ENCODE measurements around the gene APOA1.

Gene APOA1

GRCh38 chr11:116837231-116838091 lies at the start of gene APOA1:
APOA1 (minus strand) TSS chr11:116837622; CDS start chr11:116837387, 235 bp downstream.
- DNase-seq (ENCODE audit: low read depth): peak; percentile 21

GRCh38 chr11:116885951-116886655 lies 48.7 kb upstream of the APOA1 start:
- peak; percentile 56 for DNase-seq (ENCODE audit: low read depth)

GRCh38 chr11:116882386-116882785 lies 45.0 kb upstream of the APOA1 start:
- DNase-seq (ENCODE audit: low read depth): peak; percentile 68

- no peak for DNase-seq (ENCODE audit: low read depth)
These were observed 43.7 kb upstream of the APOA1 start for GRCh38 chr11:116881143-116881542.

GRCh38 chr11:116879800-116880625 lies 42.6 kb upstream of the APOA1 start:
- peak; percentile 74 for DNase-seq (ENCODE audit: low read depth)

DNA sequence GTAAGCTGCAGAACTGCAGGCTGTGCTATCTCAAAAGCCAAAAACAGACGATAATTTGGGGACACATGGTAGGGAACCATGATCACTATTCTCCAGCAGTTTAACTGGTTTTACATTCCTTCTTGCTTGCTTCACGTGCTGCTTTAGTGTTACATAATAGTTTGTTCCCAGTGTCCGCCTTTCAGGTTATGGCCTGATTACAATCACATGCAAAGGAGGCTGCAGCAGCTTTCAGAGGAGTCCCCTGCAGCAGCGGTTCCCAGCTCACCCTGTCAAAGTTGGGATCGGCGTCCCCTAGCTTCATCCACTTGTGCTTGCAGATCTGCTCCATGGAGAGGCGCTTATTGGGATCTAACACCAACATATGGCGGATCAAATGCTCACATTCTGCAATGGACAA lies 39.2 kb upstream of the APOA1 start:
- DNase-seq (ENCODE audit: low read depth): no peak

- no peak for DNase-seq (ENCODE audit: low read depth)
These were observed 37.8 kb upstream of the APOA1 start for GRCh38 chr11:116875194-116875593.

DNA sequence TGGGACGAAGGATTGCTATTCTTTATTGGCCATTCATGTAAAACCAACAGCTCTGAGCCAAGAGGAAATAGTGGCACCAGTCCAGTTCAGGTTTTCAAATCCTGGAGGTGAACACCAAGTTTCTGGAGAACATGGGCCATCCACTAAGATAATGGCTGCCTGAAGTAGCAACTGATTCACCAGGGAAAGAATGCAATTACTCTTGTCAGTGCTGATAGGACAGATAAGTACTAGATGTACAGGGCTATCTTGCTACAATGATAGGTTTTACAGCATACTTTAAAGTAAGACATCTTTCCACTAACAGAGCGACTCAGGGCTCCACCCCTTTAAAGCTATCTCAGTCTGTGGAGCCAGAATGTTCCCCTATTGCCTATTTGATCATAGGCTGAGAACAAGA lies 36.8 kb upstream of the APOA1 start:
- peak; percentile 95 for DNase-seq (ENCODE audit: low read depth)

DNA sequence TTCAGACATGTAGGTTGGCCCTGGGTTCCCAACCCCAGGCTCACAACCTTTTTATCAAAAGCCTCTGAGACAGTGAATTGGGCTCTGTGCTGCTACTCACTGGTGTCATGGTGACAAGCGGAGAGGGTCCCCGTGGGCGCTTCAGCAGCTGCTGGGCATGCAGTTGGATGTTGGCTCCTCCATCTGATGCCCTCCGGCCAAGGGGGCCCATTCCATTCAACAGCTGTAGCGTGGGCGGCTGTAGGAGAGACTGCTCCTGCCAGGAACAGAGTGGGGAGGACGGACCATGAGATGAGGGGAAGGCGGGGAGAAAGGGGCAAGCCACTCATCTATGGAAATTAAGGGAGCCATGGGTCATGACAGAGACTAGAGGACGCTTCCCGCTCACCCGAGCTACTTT lies 36.0 kb upstream of the APOA1 start:
- DNase-seq (ENCODE audit: low read depth): no peak

- peak; percentile 87 for DNase-seq (ENCODE audit: low read depth)
These were observed 33.8 kb upstream of the APOA1 start for GRCh38 chr11:116871248-116871647.

DNA sequence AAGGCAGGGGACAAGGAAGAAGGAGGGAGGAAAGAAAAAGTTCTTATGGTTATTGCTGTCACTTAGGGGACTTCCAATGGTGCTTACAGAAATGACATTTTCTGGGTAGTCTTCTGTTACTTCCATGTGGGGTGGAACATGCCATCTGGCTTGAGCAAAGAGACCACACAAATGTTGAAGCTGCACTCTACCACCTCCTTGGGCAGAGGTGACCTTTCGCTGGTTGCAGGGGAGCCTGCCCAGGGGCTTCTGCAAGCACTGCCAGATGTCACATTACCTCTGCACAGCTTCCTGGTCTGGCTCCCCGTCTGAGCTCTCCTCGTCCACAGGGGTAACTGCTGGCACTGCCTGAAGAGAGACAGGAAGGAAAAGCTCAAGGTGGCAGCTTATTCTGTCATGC lies 32.6 kb upstream of the APOA1 start:
- DNase-seq (ENCODE audit: low read depth): no peak

DNA sequence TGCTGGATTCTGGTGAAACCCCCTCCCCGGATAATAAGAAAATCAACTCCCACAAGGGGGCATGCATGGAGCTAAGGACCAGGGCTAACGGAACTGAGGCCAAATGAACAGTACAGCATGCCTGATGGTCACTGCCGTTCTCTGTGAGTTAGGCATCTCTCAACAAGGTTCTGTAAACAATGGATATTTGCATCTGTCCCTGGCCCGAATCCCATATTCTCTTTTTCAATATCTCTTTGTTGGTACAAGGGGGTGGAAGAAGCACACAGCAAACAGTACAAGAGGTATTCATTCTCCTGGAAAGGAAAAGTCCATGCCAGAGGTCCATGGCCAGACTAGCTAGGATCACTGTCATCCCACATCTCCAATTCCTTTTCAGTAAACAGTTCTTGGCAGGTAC lies 32.2 kb upstream of the APOA1 start:
- DNase-seq (ENCODE audit: low read depth): no peak

- DNase-seq (ENCODE audit: low read depth): no peak
These were observed 30.6 kb upstream of the APOA1 start for GRCh38 chr11:116868066-116868465.

- no peak for DNase-seq (ENCODE audit: low read depth)
These were observed 30.2 kb upstream of the APOA1 start for GRCh38 chr11:116867619-116868018.

GRCh38 chr11:116866804-116867455 lies 29.5 kb upstream of the APOA1 start:
- no peak for DNase-seq (ENCODE audit: low read depth)

- peak; percentile 78 for DNase-seq (ENCODE audit: low read depth)
These were observed 28.3 kb upstream of the APOA1 start for GRCh38 chr11:116865696-116866095.

- DNase-seq (ENCODE audit: low read depth): no peak
These were observed 27.1 kb upstream of the APOA1 start for GRCh38 chr11:116864531-116864930.

- no peak for DNase-seq (ENCODE audit: low read depth)
These were observed 25.5 kb upstream of the APOA1 start for GRCh38 chr11:116862951-116863350.

DNA sequence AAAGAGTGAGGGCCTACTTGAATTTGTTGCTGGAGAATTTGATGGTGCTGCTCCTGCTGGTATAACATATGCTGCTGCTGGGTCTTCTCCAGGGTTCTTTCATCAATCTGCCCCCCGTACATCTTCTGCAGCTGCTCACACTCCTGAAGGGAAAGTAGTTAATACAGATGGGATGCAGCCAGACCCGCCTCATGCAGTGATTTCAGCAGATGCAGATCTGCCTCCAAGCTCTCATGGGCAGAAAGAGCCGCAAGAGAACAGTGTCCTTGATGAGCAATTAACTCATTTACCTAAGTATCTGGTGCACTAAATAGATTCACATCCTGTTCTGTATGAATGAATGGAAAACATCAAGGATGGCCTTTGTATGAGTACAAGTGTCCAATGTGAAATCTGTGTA lies 24.8 kb upstream of the APOA1 start:
- DNase-seq (ENCODE audit: low read depth): no peak

DNA sequence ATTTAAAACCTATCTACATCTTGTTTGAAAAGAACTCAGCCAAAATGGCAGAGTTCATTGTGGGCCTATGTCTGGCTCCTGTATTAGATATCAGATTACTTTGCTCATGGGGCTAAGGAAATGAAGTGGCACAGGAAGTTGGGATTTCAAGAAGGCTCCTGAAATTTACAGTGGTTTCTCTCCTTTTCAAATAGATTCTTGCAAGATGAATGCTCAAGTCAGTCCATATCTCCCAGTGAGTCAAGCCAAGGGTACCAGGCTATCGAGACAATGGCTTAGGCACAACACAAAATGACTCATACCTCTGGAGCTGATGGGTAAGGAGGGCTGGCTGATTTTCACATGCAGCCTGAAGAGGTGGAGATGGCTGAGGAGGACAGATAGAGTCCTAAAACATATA lies 24.1 kb upstream of the APOA1 start:
- DNase-seq (ENCODE audit: low read depth): peak; percentile 89

- peak; percentile 22 for DNase-seq (ENCODE audit: low read depth)
These were observed 22.9 kb upstream of the APOA1 start for GRCh38 chr11:116860303-116860702.

- DNase-seq (ENCODE audit: low read depth): no peak
These were observed 21.8 kb upstream of the APOA1 start for GRCh38 chr11:116859175-116859574.
